HEK293 (cell line): ENCODE data around the gene TMEM88.

ENCODE experiments used
- BCL11B ChIP-seq: fragments of 450-650 bp; formaldehyde crosslinking; IDR thresholded peaks from 2 replicates; pipeline ENCODE4 v1.5.1; 2016; ENCODE audit warnings: low read depth, missing biosample characterization, missing genetic modification characterization
- KLF10 ChIP-seq: fragments of 450-650 bp; IDR thresholded peaks from 2 replicates; pipeline ENCODE4 v1.5.1; 2018; ENCODE audit warnings: missing biosample characterization, mild to moderate bottlenecking, missing genetic modification characterization
- KLF17 ChIP-seq: fragments of 450-650 bp; formaldehyde crosslinking; IDR thresholded peaks from 2 replicates; pipeline ENCODE4 v1.5.1; 2016; ENCODE audit warnings: missing biosample characterization, missing genetic modification characterization
- KLF9 ChIP-seq: fragments of 450-650 bp; formaldehyde crosslinking; IDR thresholded peaks from 2 replicates; pipeline ENCODE4 v1.5.1; 2016; ENCODE audit warnings: missing biosample characterization, missing genetic modification characterization, low read depth
- OSR2 ChIP-seq: fragments of 450-650 bp; formaldehyde crosslinking; IDR thresholded peaks from 2 replicates; pipeline ENCODE4 v1.5.1; 2016; ENCODE audit warnings: missing biosample characterization, missing genetic modification characterization
- REST ChIP-seq: fragments of 450-650 bp; formaldehyde crosslinking; IDR thresholded peaks from 2 replicates; pipeline ENCODE4 v1.5.1; 2016; ENCODE audit warnings: missing biosample characterization, missing genetic modification characterization
- TCF7L2 ChIP-seq: IDR thresholded peaks from 2 replicates; pipeline ENCODE4 v1.6.1; 2011; ENCODE audit warnings: low read depth, mild to moderate bottlenecking, inconsistent platforms, low read length, moderate library complexity, borderline replicate concordance
- ZBTB1 ChIP-seq: fragments of 450-650 bp; formaldehyde crosslinking; IDR thresholded peaks from 2 replicates; pipeline ENCODE4 v1.5.1; 2016; ENCODE audit warnings: missing biosample characterization, missing genetic modification characterization
- ZBTB10 ChIP-seq: fragments of 450-650 bp; formaldehyde crosslinking; IDR thresholded peaks from 2 replicates; pipeline ENCODE4 v1.5.1; 2016; ENCODE audit warnings: missing biosample characterization, missing genetic modification characterization
- ZEB2 ChIP-seq: fragments of 450-650 bp; formaldehyde crosslinking; IDR thresholded peaks from 2 replicates; pipeline ENCODE4 v1.5.1; 2016; ENCODE audit warnings: missing biosample characterization, missing genetic modification characterization
- ZFP3 ChIP-seq: fragments of 450-650 bp; formaldehyde crosslinking; IDR thresholded peaks from 2 replicates; pipeline ENCODE4 v1.5.1; 2016; ENCODE audit warnings: low read depth, missing biosample characterization, missing genetic modification characterization
- ZFP69B ChIP-seq: fragments of 450-650 bp; formaldehyde crosslinking; IDR thresholded peaks from 2 replicates; pipeline ENCODE4 v1.5.1; 2016; ENCODE audit warnings: missing biosample characterization, missing genetic modification characterization
- ZNF10 ChIP-seq: fragments of 450-650 bp; formaldehyde crosslinking; IDR thresholded peaks from 2 replicates; pipeline ENCODE4 v1.5.1; 2017; ENCODE audit warnings: missing biosample characterization, missing genetic modification characterization
- ZNF138 ChIP-seq: fragments of 450-650 bp; formaldehyde crosslinking; IDR thresholded peaks from 2 replicates; pipeline ENCODE4 v1.5.1; 2016; ENCODE audit warnings: missing biosample characterization, missing genetic modification characterization, borderline replicate concordance
- ZNF146 ChIP-seq: fragments of 450-650 bp; formaldehyde crosslinking; IDR thresholded peaks from 2 replicates; pipeline ENCODE4 v1.5.1; 2016; ENCODE audit warnings: missing biosample characterization, missing genetic modification characterization
- ZNF174 ChIP-seq: fragments of 450-650 bp; formaldehyde crosslinking; IDR thresholded peaks from 2 replicates; pipeline ENCODE4 v1.5.0; 2017; ENCODE audit warnings: missing biosample characterization, mild to moderate bottlenecking, missing genetic modification characterization
- ZNF184 ChIP-seq: fragments of 450-650 bp; IDR thresholded peaks from 2 replicates; pipeline ENCODE4 v1.5.1; 2018; ENCODE audit warnings: missing biosample characterization, mild to moderate bottlenecking, missing genetic modification characterization
- ZNF221 ChIP-seq: fragments of 450-650 bp; formaldehyde crosslinking; IDR thresholded peaks from 2 replicates; pipeline ENCODE4 v1.5.1; 2017; ENCODE audit warnings: missing biosample characterization, missing genetic modification characterization, borderline replicate concordance
- ZNF239 ChIP-seq: fragments of 450-650 bp; formaldehyde crosslinking; IDR thresholded peaks from 2 replicates; pipeline ENCODE4 v1.5.1; 2016; ENCODE audit warnings: missing biosample characterization, missing genetic modification characterization
- ZNF362 ChIP-seq: fragments of 450-650 bp; formaldehyde crosslinking; IDR thresholded peaks from 2 replicates; pipeline ENCODE4 v1.5.1; 2016; ENCODE audit warnings: missing biosample characterization, missing genetic modification characterization
- ZNF37A ChIP-seq: fragments of 450-650 bp; IDR thresholded peaks from 2 replicates; pipeline ENCODE4 v1.5.1; 2018; ENCODE audit warnings: missing biosample characterization, missing genetic modification characterization
- ZNF404 ChIP-seq: fragments of 450-650 bp; formaldehyde crosslinking; IDR thresholded peaks from 2 replicates; pipeline ENCODE4 v1.5.1; 2017; ENCODE audit warnings: missing biosample characterization, missing genetic modification characterization
- ZNF423 ChIP-seq: fragments of 450-650 bp; formaldehyde crosslinking; IDR thresholded peaks from 2 replicates; pipeline ENCODE4 v1.5.1; 2016; ENCODE audit warnings: missing biosample characterization, missing genetic modification characterization
- ZNF473 ChIP-seq: fragments of 450-650 bp; formaldehyde crosslinking; IDR thresholded peaks from 2 replicates; pipeline ENCODE4 v1.5.1; 2017; ENCODE audit warnings: missing biosample characterization, missing genetic modification characterization
- ZNF514 ChIP-seq: fragments of 450-650 bp; formaldehyde crosslinking; IDR thresholded peaks from 2 replicates; pipeline ENCODE4 v1.5.1; 2016; ENCODE audit warnings: missing biosample characterization, missing genetic modification characterization
- ZNF571 ChIP-seq: fragments of 450-650 bp; formaldehyde crosslinking; IDR thresholded peaks from 2 replicates; pipeline ENCODE4 v1.5.0; 2017; ENCODE audit warnings: missing biosample characterization, missing genetic modification characterization
- ZNF600 ChIP-seq: fragments of 450-650 bp; formaldehyde crosslinking; IDR thresholded peaks from 2 replicates; pipeline ENCODE4 v1.5.1; 2016; ENCODE audit warnings: missing biosample characterization, missing genetic modification characterization
- ZNF654 ChIP-seq: fragments of 450-650 bp; formaldehyde crosslinking; IDR thresholded peaks from 2 replicates; pipeline ENCODE4 v1.5.1; 2016; ENCODE audit warnings: low read depth, missing biosample characterization, missing genetic modification characterization
- ZNF677 ChIP-seq: fragments of 450-650 bp; IDR thresholded peaks from 2 replicates; pipeline ENCODE4 v1.5.0; 2018; ENCODE audit warnings: missing biosample characterization, mild to moderate bottlenecking, missing genetic modification characterization, moderate library complexity
- ZNF777 ChIP-seq: fragments of 450-650 bp; formaldehyde crosslinking; IDR thresholded peaks from 2 replicates; pipeline ENCODE4 v1.5.1; 2017; ENCODE audit warnings: missing biosample characterization, missing genetic modification characterization, borderline replicate concordance
- ZNF837 ChIP-seq: fragments of 450-650 bp; formaldehyde crosslinking; IDR thresholded peaks from 2 replicates; pipeline ENCODE4 v1.5.1; 2016; ENCODE audit warnings: missing biosample characterization, missing genetic modification characterization
- ZSCAN23 ChIP-seq: fragments of 450-650 bp; formaldehyde crosslinking; IDR thresholded peaks from 2 replicates; pipeline ENCODE4 v1.5.1; 2016; ENCODE audit warnings: missing biosample characterization, missing genetic modification characterization
- ZXDB ChIP-seq: fragments of 450-650 bp; formaldehyde crosslinking; IDR thresholded peaks from 2 replicates; pipeline ENCODE4 v1.5.1; 2016; ENCODE audit warnings: missing biosample characterization, missing genetic modification characterization

TMEM88 gene

GRCh38 chr17:7838090-7839075 is 16.5 kb upstream of the TMEM88 start (continued):
- TF ChIP-seq ZNF174 (tag by site-specific recombination) (no peak), ZSCAN23 (tag by site-specific recombination) (no peak), KLF17 (tag by site-specific recombination) (no peak), ZNF677 (tag by site-specific recombination) (no peak), ZEB2 (tag by site-specific recombination) (peak; percentile 69; the same call in 1 of the 2 replicates), ZNF362 (tag by site-specific recombination) (no peak), BCL11B (no peak; the same call in 1 of the 2 replicates), ZNF600 (tag by site-specific recombination) (peak; percentile 95), KLF10 (tag by site-specific recombination) (no peak), ZNF239 (tag by site-specific recombination) (no peak), ZFP69B (0 out of 2 replicates have a peak, but pooled peaks have one; percentile 21), ZNF837 (no peak), ZNF10 (tag by site-specific recombination) (no peak), ZNF221 (tag by site-specific recombination) (no peak), TCF7L2 (no peak), ZNF571 (tag by site-specific recombination) (no peak), ZNF37A (tag by site-specific recombination) (no peak), KLF9 (tag by site-specific recombination) (peak; percentile 11; the same call in 1 of the 2 replicates), ZXDB (tag by site-specific recombination) (no peak), ZNF146 (tag by site-specific recombination) (no peak), ZNF514 (no peak; the same call in 1 of the 2 replicates), ZNF404 (no peak), ZNF423 (tag by site-specific recombination) (no peak), ZNF473 (no peak), ZNF184 (tag by site-specific recombination) (no peak), REST (tag by site-specific recombination) (no peak), ZNF654 (no peak), ZBTB1 (tag by site-specific recombination) (no peak), ZBTB10 (0 out of 2 replicates have a peak, but pooled peaks have one; percentile 38), ZNF777 (no peak), ZNF138 (no peak), ZFP3 (tag by site-specific recombination) (no peak), OSR2 (tag by site-specific recombination) (peak; percentile 15; the same call in 1 of the 2 replicates)
